HCT116 (cell line): Measurements from ENCODE around the gene CETN1. TPM values are rescaled to one million over a fixed set of nuclear protein-coding genes. Genes with fewer than 3 reads are reported as not detected.

Source experiments
- ATAC-seq: fragments of 200-7000 bp; cut with Tn5 transposase; 2 replicates; pipeline ENCODE4 v1.9.1; 2020; ENCODE audit warnings: mild to moderate bottlenecking, moderate library complexity
- BruUV-seq: library from RNA; stranded (reverse); fragments of 400-500 nt; replicated peaks from 2 replicates; lab custom pipeline; 2021; lab: Mats Ljungman, UMichigan
- CTCF ChIA-PET: fragments of 300-600 bp; sonication (Branson Sonifier 250); formaldehyde crosslinking; loops from one replicate; lab custom pipeline; 2021; ENCODE audit warnings: antibody characterized with exemption; lab: Charles Lee
- POLR2A ChIA-PET: fragments of 300-600, 350-600 bp; sonication (Branson Sonifier 250); formaldehyde crosslinking; loops from one replicate; lab custom pipeline; 2021; ENCODE audit warnings: antibody characterized with exemption; lab: Charles Lee
- RAD21 ChIA-PET, 2 experiments: fragments of 300-600 bp; sonication (Branson Sonifier 250); formaldehyde crosslinking; loops; one replicate each; lab custom pipeline; 2023; ENCODE audit warnings: low total read pairs in 2 of 2; ENCODE audit not compliant: uncharacterized antibody in 2 of 2, unreplicated experiment in 2 of 2, low non-redundant PET in 1 of 2; lab: Charles Lee
- DNase-seq: peaks from one replicate; pipeline ENCODE4 v3.0.0-alpha.2; 2010; ENCODE audit warnings: low read depth, low spot score
- H2AFZ ChIP-seq: fragments of 200-600 bp; shearing (Covaris generic), sonication (generic); 2 replicates; pipeline ENCODE4 v1.6.1; 2017; ENCODE audit warnings: low read depth, mixed run types, mixed read lengths, antibody characterized with exemption, low read length; ENCODE audit not compliant: poor library complexity, severe bottlenecking
- H3K27ac ChIP-seq: 2 replicates; pipeline ENCODE4 v1.5.1; 2012; ENCODE audit warnings: low read depth, low read length
- H3K27me3 ChIP-seq: fragments of 200-600 bp; sonication (generic); 2 replicates; pipeline ENCODE4 v1.6.1; 2016; ENCODE audit warnings: mixed run types, low read length, mixed read lengths; ENCODE audit not compliant: insufficient read depth
- H3K36me3 ChIP-seq, 2 experiments: fragments of 200-500 bp in 1 of 2; fragments of 200-600 bp in 1 of 2; sonication (Bioruptor generic) in 1 of 2; sonication (generic) in 1 of 2; 2 replicates each; pipeline versions ENCODE4 v1.5.1 to v1.6.1; 2014 to 2016; ENCODE audit warnings: low read length in 2 of 2, inconsistent platforms in 1 of 2, mixed read lengths in 1 of 2, mixed run types in 1 of 2; ENCODE audit not compliant: insufficient read depth in 2 of 2, control insufficient read depth in 1 of 2
- H3K4me1 ChIP-seq, 2 experiments: fragments of 200-600 bp in 1 of 2; sonication (generic) in 1 of 2; 2 replicates each; pipeline versions ENCODE4 v1.5.1 to v1.6.1; 2012 to 2017; ENCODE audit warnings: low read length in 2 of 2, inconsistent platforms in 1 of 2, mild to moderate bottlenecking in 1 of 2, mixed read lengths in 1 of 2, mixed run types in 1 of 2, moderate library complexity in 1 of 2; ENCODE audit not compliant: insufficient read depth in 2 of 2, control insufficient read depth in 1 of 2
- H3K4me2 ChIP-seq: fragments of 200-600 bp; sonication (generic); 2 replicates; pipeline ENCODE4 v1.6.1; 2017; ENCODE audit warnings: mixed run types, low read length, mixed read lengths
- H3K4me3 ChIP-seq, 2 experiments: fragments of 200-600 bp in 1 of 2; sonication (generic) in 1 of 2; replicated peaks in 1 of 2; 2 replicates each; pipeline ENCODE4 v1.5.1; 2011 to 2016; ENCODE audit warnings: low read length in 2 of 2, control low read depth in 1 of 2, low read depth in 1 of 2, mild to moderate bottlenecking in 1 of 2, mixed read lengths in 1 of 2, mixed run types in 1 of 2
- H3K79me2 ChIP-seq: fragments of 200-600 bp; sonication (generic); 2 replicates; pipeline ENCODE4 v1.6.1; 2017; ENCODE audit warnings: mild to moderate bottlenecking, mixed run types, low read length, moderate library complexity, mixed read lengths; ENCODE audit not compliant: insufficient read depth
- H3K9ac ChIP-seq: fragments of 200-600 bp; sonication (generic); 2 replicates; pipeline ENCODE4 v1.6.1; 2016; ENCODE audit warnings: low read length, mixed read lengths
- H3K9me2 ChIP-seq: fragments of 200-600 bp; sonication (generic), shearing (Covaris generic); 2 replicates; pipeline ENCODE4 v1.6.1; 2017; ENCODE audit warnings: mixed run types, mild to moderate bottlenecking, moderate library complexity; ENCODE audit not compliant: insufficient read depth
- H3K9me3 ChIP-seq, 2 experiments: fragments of 200-500 bp in 1 of 2; fragments of 200-600 bp in 1 of 2; sonication (Bioruptor generic) in 1 of 2; sonication (generic) in 1 of 2; 2 replicates each; pipeline ENCODE4 v1.6.1; 2014 to 2017; ENCODE audit warnings: low read length in 2 of 2, mixed read lengths in 2 of 2, inconsistent platforms in 1 of 2, low read depth in 1 of 2, mild to moderate bottlenecking in 1 of 2, mixed run types in 1 of 2, moderate library complexity in 1 of 2; ENCODE audit not compliant: control insufficient read depth in 1 of 2, insufficient read depth in 1 of 2
- H4K20me1 ChIP-seq: fragments of 200-600 bp; sonication (generic), shearing (Covaris generic); 2 replicates; pipeline ENCODE4 v1.6.1; 2017; ENCODE audit warnings: mixed run types, mild to moderate bottlenecking, moderate library complexity; ENCODE audit not compliant: insufficient read depth
- ATF3 ChIP-seq: IDR thresholded peaks from 2 replicates; pipeline ENCODE4 v1.6.1; 2012
- CBX3 ChIP-seq: IDR thresholded peaks from 2 replicates; pipeline ENCODE4 v1.6.1; 2012; ENCODE audit warnings: low read depth
- EGR1 ChIP-seq: IDR thresholded peaks from 2 replicates; pipeline ENCODE4 v1.6.1; 2012; ENCODE audit warnings: low read depth
- ELF1 ChIP-seq: IDR thresholded peaks from 2 replicates; pipeline ENCODE4 v1.6.1; 2012; ENCODE audit warnings: low read depth, borderline replicate concordance
- EZH2phosphoT487 ChIP-seq: fragments of 200-600 bp; IDR thresholded peaks from 2 replicates; pipeline ENCODE4 v1.6.1; 2018; ENCODE audit warnings: antibody characterized with exemption, borderline replicate concordance
- JUND ChIP-seq: IDR thresholded peaks from 2 replicates; pipeline ENCODE4 v1.6.1; 2012
- POLR2A ChIP-seq: IDR thresholded peaks from 2 replicates; pipeline ENCODE4 v1.7.0; 2011; ENCODE audit warnings: borderline replicate concordance; ENCODE audit not compliant: insufficient read depth, insufficient read length; ENCODE audit errors: extremely low read depth
- SIN3A ChIP-seq: IDR thresholded peaks from 2 replicates; pipeline ENCODE4 v1.6.1; 2012; ENCODE audit warnings: low read depth
- SP1 ChIP-seq: IDR thresholded peaks from 2 replicates; pipeline ENCODE4 v1.6.1; 2012; ENCODE audit warnings: low read depth
- SRF ChIP-seq: IDR thresholded peaks from 2 replicates; pipeline ENCODE4 v1.6.1; 2012; ENCODE audit warnings: low read depth
- YY1 ChIP-seq: IDR thresholded peaks from 2 replicates; pipeline ENCODE4 v1.6.1; 2011; ENCODE audit warnings: low read length, low read depth, moderate library complexity, mild to moderate bottlenecking; ENCODE audit not compliant: insufficient replicate concordance; ENCODE audit errors: extremely low read depth
- ZFX ChIP-seq: fragments of 450-650 bp; IDR thresholded peaks from 2 replicates; pipeline ENCODE4 v1.6.1; 2017
- ZNF274 ChIP-seq: fragments of 200-500 bp; sonication (Bioruptor generic); IDR thresholded peaks from 2 replicates; pipeline ENCODE4 v1.6.1; 2014; ENCODE audit warnings: mild to moderate bottlenecking, low read depth, low read length, inconsistent platforms
- intact Hi-C: fragments of 100-400 bp; cut with micrococcal nuclease; formaldehyde crosslinking; loops from 2 replicates; pipeline ENCODE4 v1.10.0; 2022
- total RNA-seq: library from RNA; stranded (reverse); gene quantifications from one replicate; pipeline ENCODE4 v1.2.1, GENCODE V29; 2021; ENCODE audit not compliant: unreplicated experiment
- TF ChIP-seq, protein P1 (sequence below): IDR thresholded peaks from 2 replicates; pipeline ENCODE4 v1.6.1; 2011; ENCODE audit warnings: mild to moderate bottlenecking, low read length, moderate library complexity; ENCODE audit not compliant: insufficient replicate concordance; ENCODE audit errors: extremely low read depth
- TF ChIP-seq, protein P2 (sequence below): IDR thresholded peaks from 2 replicates; pipeline ENCODE4 v1.6.1; 2012; ENCODE audit warnings: low read depth

Gene CETN1
- total RNA-seq, 1 experiment from 2014 or later: not detected

- Histone ChIP-seq H3K27ac (no peak overlapping the region), H3K4me3 (no peak overlapping the region), H3K9me3 (no peaks in the 10 kb centered on the region), H2AFZ (no peak overlapping the region), H3K79me2 (no peaks in the 10 kb centered on the region), H3K9ac (no peak overlapping the region), H3K36me3 (no peaks in the 10 kb centered on the region), H3K4me2 (no peak overlapping the region), H3K9me2 (no peaks in the 10 kb centered on the region), H3K27me3 (peaks cover 11% of the 10 kb centered on the region; the same call in 1 of the 2 replicates), H3K4me1 (no peaks in the 10 kb centered on the region), H4K20me1 (no peaks in the 10 kb centered on the region)
- no peak for DNase-seq
- intact Hi-C loops: no loop called here
- ChIA-PET POLR2A (no interaction called here), RAD21 (no interaction called here), CTCF (no interaction called here)
- no TSS peak for BruUV-seq
- TF ChIP-seq EGR1 (no peak), JUND (no peak), CBX3 (no peak), ZFX (no peak), POLR2A (no peak), SP1 (no peak), SRF (no peak), SIN3A (no peak), EZH2phosphoT487 (no peak), ELF1 (no peak), ATF3 (no peak), YY1 (no peak), ZNF274 (no peak)
- TF ChIP-seq, protein P1, sequence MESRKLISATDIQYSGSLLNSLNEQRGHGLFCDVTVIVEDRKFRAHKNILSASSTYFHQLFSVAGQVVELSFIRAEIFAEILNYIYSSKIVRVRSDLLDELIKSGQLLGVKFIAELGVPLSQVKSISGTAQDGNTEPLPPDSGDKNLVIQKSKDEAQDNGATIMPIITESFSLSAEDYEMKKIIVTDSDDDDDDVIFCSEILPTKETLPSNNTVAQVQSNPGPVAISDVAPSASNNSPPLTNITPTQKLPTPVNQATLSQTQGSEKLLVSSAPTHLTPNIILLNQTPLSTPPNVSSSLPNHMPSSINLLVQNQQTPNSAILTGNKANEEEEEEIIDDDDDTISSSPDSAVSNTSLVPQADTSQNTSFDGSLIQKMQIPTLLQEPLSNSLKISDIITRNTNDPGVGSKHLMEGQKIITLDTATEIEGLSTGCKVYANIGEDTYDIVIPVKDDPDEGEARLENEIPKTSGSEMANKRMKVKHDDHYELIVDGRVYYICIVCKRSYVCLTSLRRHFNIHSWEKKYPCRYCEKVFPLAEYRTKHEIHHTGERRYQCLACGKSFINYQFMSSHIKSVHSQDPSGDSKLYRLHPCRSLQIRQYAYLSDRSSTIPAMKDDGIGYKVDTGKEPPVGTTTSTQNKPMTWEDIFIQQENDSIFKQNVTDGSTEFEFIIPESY: no peak
- TF ChIP-seq, protein P2, sequence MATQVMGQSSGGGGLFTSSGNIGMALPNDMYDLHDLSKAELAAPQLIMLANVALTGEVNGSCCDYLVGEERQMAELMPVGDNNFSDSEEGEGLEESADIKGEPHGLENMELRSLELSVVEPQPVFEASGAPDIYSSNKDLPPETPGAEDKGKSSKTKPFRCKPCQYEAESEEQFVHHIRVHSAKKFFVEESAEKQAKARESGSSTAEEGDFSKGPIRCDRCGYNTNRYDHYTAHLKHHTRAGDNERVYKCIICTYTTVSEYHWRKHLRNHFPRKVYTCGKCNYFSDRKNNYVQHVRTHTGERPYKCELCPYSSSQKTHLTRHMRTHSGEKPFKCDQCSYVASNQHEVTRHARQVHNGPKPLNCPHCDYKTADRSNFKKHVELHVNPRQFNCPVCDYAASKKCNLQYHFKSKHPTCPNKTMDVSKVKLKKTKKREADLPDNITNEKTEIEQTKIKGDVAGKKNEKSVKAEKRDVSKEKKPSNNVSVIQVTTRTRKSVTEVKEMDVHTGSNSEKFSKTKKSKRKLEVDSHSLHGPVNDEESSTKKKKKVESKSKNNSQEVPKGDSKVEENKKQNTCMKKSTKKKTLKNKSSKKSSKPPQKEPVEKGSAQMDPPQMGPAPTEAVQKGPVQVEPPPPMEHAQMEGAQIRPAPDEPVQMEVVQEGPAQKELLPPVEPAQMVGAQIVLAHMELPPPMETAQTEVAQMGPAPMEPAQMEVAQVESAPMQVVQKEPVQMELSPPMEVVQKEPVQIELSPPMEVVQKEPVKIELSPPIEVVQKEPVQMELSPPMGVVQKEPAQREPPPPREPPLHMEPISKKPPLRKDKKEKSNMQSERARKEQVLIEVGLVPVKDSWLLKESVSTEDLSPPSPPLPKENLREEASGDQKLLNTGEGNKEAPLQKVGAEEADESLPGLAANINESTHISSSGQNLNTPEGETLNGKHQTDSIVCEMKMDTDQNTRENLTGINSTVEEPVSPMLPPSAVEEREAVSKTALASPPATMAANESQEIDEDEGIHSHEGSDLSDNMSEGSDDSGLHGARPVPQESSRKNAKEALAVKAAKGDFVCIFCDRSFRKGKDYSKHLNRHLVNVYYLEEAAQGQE: no peak
- ATAC-seq: no peak
Observed at GRCh38 chr18:564708-565561, 15.2 kb upstream of the CETN1 start.
